22Rv1 (cell line): Measurements from ENCODE around the gene TCP1.
"Not testable (repeated sequence)": the region's sequence is repeated elsewhere in the genome, so short reads cannot be mapped to it uniquely, and the experiment has no call there.

Experiments
- ZFX ChIP-seq: fragments of 450-650 bp; IDR thresholded peaks from 2 replicates; pipeline ENCODE4 v1.6.1; 2017; ENCODE audit warnings: antibody characterized with exemption, borderline replicate concordance
- TF ChIP-seq, protein P1 (sequence below): fragments of 450-650 bp; IDR thresholded peaks from 2 replicates; pipeline ENCODE4 v1.5.1; 2017; ENCODE audit warnings: mild to moderate bottlenecking

DNA sequence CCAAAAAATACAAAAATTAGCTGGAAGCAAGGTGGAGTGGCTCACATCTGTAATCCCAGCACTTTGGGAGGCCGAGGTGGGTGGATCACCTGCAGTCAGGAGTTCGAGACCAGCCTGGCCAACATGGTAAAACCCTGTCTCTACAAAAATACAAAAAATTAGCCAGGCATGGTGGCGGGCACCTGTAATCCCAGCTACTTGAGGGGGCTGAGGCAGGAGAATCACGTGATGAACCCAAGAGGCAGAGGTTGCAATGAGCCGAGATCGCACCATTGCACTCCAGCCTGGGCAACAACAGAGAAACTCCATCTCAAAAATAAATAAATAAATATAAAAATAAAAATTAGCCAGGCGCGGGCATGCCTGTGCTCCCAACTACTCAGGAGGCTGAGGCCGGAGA is 35.3 kb upstream of the TCP1 start:
- TF ChIP-seq, protein P1, sequence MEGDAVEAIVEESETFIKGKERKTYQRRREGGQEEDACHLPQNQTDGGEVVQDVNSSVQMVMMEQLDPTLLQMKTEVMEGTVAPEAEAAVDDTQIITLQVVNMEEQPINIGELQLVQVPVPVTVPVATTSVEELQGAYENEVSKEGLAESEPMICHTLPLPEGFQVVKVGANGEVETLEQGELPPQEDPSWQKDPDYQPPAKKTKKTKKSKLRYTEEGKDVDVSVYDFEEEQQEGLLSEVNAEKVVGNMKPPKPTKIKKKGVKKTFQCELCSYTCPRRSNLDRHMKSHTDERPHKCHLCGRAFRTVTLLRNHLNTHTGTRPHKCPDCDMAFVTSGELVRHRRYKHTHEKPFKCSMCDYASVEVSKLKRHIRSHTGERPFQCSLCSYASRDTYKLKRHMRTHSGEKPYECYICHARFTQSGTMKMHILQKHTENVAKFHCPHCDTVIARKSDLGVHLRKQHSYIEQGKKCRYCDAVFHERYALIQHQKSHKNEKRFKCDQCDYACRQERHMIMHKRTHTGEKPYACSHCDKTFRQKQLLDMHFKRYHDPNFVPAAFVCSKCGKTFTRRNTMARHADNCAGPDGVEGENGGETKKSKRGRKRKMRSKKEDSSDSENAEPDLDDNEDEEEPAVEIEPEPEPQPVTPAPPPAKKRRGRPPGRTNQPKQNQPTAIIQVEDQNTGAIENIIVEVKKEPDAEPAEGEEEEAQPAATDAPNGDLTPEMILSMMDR = not testable (repeated sequence)
- TF ChIP-seq ZFX = not testable (repeated sequence)
